SU-DHL-6 (cell line): ENCODE measurements around the gene IGFBP7.

Experiments
- H2AFZ ChIP-seq: fragments of 200-600 bp; sonication (generic); 2 replicates; pipeline ENCODE4 v1.6.1; 2014; ENCODE audit warnings: low read depth, mild to moderate bottlenecking, moderate library complexity, mixed read lengths, antibody characterized with exemption, low read length; ENCODE audit not compliant: severe bottlenecking
- H3F3A ChIP-seq: fragments of 200-600 bp; shearing (Covaris generic); 2 replicates; pipeline ENCODE4 v1.6.0; 2016; ENCODE audit warnings: antibody characterized with exemption, mild to moderate bottlenecking; ENCODE audit not compliant: insufficient read depth
- H3K27ac ChIP-seq: fragments of 200-600 bp; sonication (generic); 2 replicates; pipeline ENCODE4 v1.5.1; 2016; ENCODE audit warnings: low read depth, mild to moderate bottlenecking, low read length, moderate library complexity, mixed read lengths
- H3K27me3 ChIP-seq: fragments of 200-600 bp; sonication (generic), shearing (Covaris generic); 2 replicates; pipeline ENCODE4 v1.6.0; 2014; ENCODE audit warnings: mild to moderate bottlenecking, low read length
- H3K36me3 ChIP-seq: fragments of 200-600 bp; sonication (generic); 2 replicates; pipeline ENCODE4 v1.6.1; 2014; ENCODE audit warnings: mild to moderate bottlenecking, low read length, mixed read lengths
- H3K4me2 ChIP-seq: fragments of 300-600, 200-600 bp; shearing (Covaris generic), sonication (generic); 2 replicates; pipeline ENCODE4 v1.6.0; 2014; ENCODE audit warnings: low read length, low read depth, mild to moderate bottlenecking; ENCODE audit not compliant: poor library complexity, severe bottlenecking
- H3K4me3 ChIP-seq: fragments of 200-600 bp; sonication (generic); 2 replicates; pipeline ENCODE4 v1.5.1; 2014; ENCODE audit warnings: antibody characterized with exemption, low read length, mild to moderate bottlenecking, mixed read lengths; ENCODE audit not compliant: insufficient read depth, poor library complexity, severe bottlenecking
- H3K79me2 ChIP-seq: fragments of 200-600 bp; sonication (generic); 2 replicates; pipeline ENCODE4 v1.6.1; 2014; ENCODE audit warnings: mild to moderate bottlenecking, low read length, moderate library complexity; ENCODE audit not compliant: insufficient read depth
- H3K9ac ChIP-seq: fragments of 200-600 bp; sonication (generic); 2 replicates; pipeline ENCODE4 v1.7.0; 2014; ENCODE audit warnings: mild to moderate bottlenecking, low read length
- H3K9me2 ChIP-seq: fragments of 200-600 bp; sonication (generic); replicated peaks from 2 replicates; pipeline ENCODE4 v1.6.1; 2014; ENCODE audit warnings: low read length; ENCODE audit not compliant: insufficient read depth
- H3K9me3 ChIP-seq: fragments of 200-600 bp; sonication (generic); 2 replicates; pipeline ENCODE4 v1.6.1; 2014; ENCODE audit warnings: low read length, mixed read lengths; ENCODE audit not compliant: insufficient read depth
- H4K20me1 ChIP-seq: fragments of 200-600 bp; sonication (generic); 2 replicates; pipeline ENCODE4 v1.6.1; 2014; ENCODE audit warnings: low read depth, mild to moderate bottlenecking, antibody characterized with exemption, low read length, moderate library complexity, mixed read lengths
- CTCF ChIP-seq: fragments of 200-600 bp; sonication (generic); IDR thresholded peaks from one replicate; pipeline ENCODE4 v1.5.1; 2017; ENCODE audit warnings: antibody characterized with exemption, mild to moderate bottlenecking, low read length, moderate library complexity; ENCODE audit not compliant: insufficient read depth, poor library complexity, severe bottlenecking
- EZH2phosphoT487 ChIP-seq: fragments of 200-600 bp; sonication (generic), shearing (Covaris generic); conservative IDR thresholded peaks from 2 replicates; pipeline ENCODE4 v1.6.1; 2018; ENCODE audit warnings: mild to moderate bottlenecking, antibody characterized with exemption, low read length, moderate library complexity, mixed read lengths

Gene IGFBP7

GRCh38 chr4:57154191-57154590 is 44.0 kb upstream of the IGFBP7 start:
- Histone ChIP-seq H3K9ac (no peak overlapping the region), H3K9me3 (no peaks in the 10 kb centered on the region), H3K4me3 (no peak overlapping the region), H3K36me3 (no peaks in the 10 kb centered on the region), H3K4me2 (no peak overlapping the region), H3K27me3 (no peaks in the 10 kb centered on the region), H3K9me2 (no peaks in the 10 kb centered on the region), H3F3A (no peaks in the 10 kb centered on the region), H4K20me1 (no peaks in the 10 kb centered on the region), H2AFZ (no peak overlapping the region), H3K27ac (no peak overlapping the region), H3K79me2 (no peaks in the 10 kb centered on the region)
- no peak for TF ChIP-seq EZH2phosphoT487
- no peak for TF ChIP-seq CTCF

- no peak overlapping the region for H3K4me3 ChIP-seq
- H3F3A ChIP-seq, result no peaks in the 10 kb centered on the region
- H4K20me1 ChIP-seq, result no peaks in the 10 kb centered on the region
- no peaks in the 10 kb centered on the region for H3K79me2 ChIP-seq
- H3K9me2 ChIP-seq, result no peaks in the 10 kb centered on the region
- H3K4me2 ChIP-seq, result no peak overlapping the region
- no peaks in the 10 kb centered on the region for H3K36me3 ChIP-seq
- H3K9me3 ChIP-seq, result no peaks in the 10 kb centered on the region
- no peak overlapping the region for H2AFZ ChIP-seq
- no peak overlapping the region for H3K9ac ChIP-seq
- no peak overlapping the region for H3K27ac ChIP-seq
- TF ChIP-seq CTCF, result no peak
- no peak for TF ChIP-seq EZH2phosphoT487
- no peaks in the 10 kb centered on the region for H3K27me3 ChIP-seq
Measured at GRCh38 chr4:57153207-57153606, 43.0 kb upstream of the IGFBP7 start.

GRCh38 chr4:57151481-57151880 is 41.3 kb upstream of the IGFBP7 start:
- no peak overlapping the region for H2AFZ ChIP-seq
- TF ChIP-seq CTCF, result no peak
- no peak for TF ChIP-seq EZH2phosphoT487
- no peak overlapping the region for H3K4me2 ChIP-seq
- H3K36me3 ChIP-seq, result no peaks in the 10 kb centered on the region
- H3K4me3 ChIP-seq, result no peak overlapping the region
- H3K9me2 ChIP-seq, result no peaks in the 10 kb centered on the region
- H4K20me1 ChIP-seq, result no peaks in the 10 kb centered on the region
- H3K9me3 ChIP-seq, result no peaks in the 10 kb centered on the region
- H3K27me3 ChIP-seq, result no peaks in the 10 kb centered on the region
- no peak overlapping the region for H3K9ac ChIP-seq
- no peaks in the 10 kb centered on the region for H3K79me2 ChIP-seq
- H3K27ac ChIP-seq, result no peak overlapping the region
- no peaks in the 10 kb centered on the region for H3F3A ChIP-seq

DNA sequence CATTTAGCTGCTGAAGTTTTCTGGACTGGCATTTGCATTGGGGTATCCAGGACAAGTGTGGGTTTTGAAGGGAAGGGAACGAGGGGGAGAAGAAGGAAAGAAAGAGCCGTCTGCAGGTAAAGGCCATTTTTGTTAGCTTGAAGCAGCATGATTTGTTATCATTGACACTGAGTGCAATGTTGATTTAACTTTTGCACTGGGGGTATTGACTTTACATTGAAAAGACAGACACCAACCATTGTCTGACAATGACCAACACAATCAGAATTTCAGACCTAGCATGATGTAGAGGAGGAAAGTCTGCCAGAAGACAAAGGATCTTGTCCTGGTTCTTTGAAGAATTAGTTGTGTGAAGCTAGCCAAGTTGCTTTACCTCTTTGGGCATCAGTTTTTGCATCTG is 39.6 kb upstream of the IGFBP7 start:
- H3K27me3 ChIP-seq, result no peaks in the 10 kb centered on the region
- H3K4me3 ChIP-seq, result no peak overlapping the region
- no peak overlapping the region for H2AFZ ChIP-seq
- H3F3A ChIP-seq, result no peaks in the 10 kb centered on the region
- H3K36me3 ChIP-seq, result no peaks in the 10 kb centered on the region
- no peak overlapping the region for H3K4me2 ChIP-seq
- no peaks in the 10 kb centered on the region for H3K9me2 ChIP-seq
- no peak overlapping the region for H3K9ac ChIP-seq
- no peaks in the 10 kb centered on the region for H3K9me3 ChIP-seq
- no peaks in the 10 kb centered on the region for H4K20me1 ChIP-seq
- TF ChIP-seq EZH2phosphoT487 (no peak), CTCF (no peak)
- H3K79me2 ChIP-seq, result no peaks in the 10 kb centered on the region
- no peak overlapping the region for H3K27ac ChIP-seq
